Activated CD8-positive, alpha-beta T cell treated with anti-CD3 and anti-CD28 coated beads, Interleukin-2, amount 10 ng/mL, durations not matched to agents 7 days and 5 days (primary cell): ENCODE measurements around the gene MPIG6B. TPM values are rescaled to one million over a fixed set of nuclear protein-coding genes. Genes with fewer than 3 reads are reported as not detected.

Experiments
- ATAC-seq: fragments of 150-1000 bp; cut with Tn5 transposase; one replicate; pipeline ENCODE4 v1.10.0; 2021; ENCODE audit warnings: moderate library complexity
- CTCF ChIA-PET: fragments of 350-600 bp; sonication (Branson Sonifier 250); formaldehyde crosslinking; loops from one replicate; lab custom pipeline; 2021; ENCODE audit warnings: antibody characterized with exemption; lab: Charles Lee
- POLR2A ChIA-PET: fragments of 350-600 bp; sonication (Branson Sonifier 250); formaldehyde crosslinking; loops from one replicate; lab custom pipeline; 2021; ENCODE audit warnings: antibody characterized with exemption; lab: Charles Lee
- DNase-seq: peaks from one replicate; pipeline ENCODE4 v3.0.0-alpha.2; 2020
- H3K27ac Mint-ChIP-seq: one replicate; pipeline ENCODE4 v1.8.0; 2021; ENCODE audit warnings: mild to moderate bottlenecking, mixed read lengths
- H3K27me3 Mint-ChIP-seq: one replicate; pipeline ENCODE4 v1.8.0; 2021; ENCODE audit warnings: low read depth, mixed read lengths
- H3K36me3 Mint-ChIP-seq: one replicate; pipeline ENCODE4 v1.8.0; 2021; ENCODE audit warnings: low read depth, mixed read lengths
- H3K4me1 Mint-ChIP-seq: one replicate; pipeline ENCODE4 v1.8.0; 2021; ENCODE audit warnings: low read depth, mixed read lengths
- H3K4me3 Mint-ChIP-seq: one replicate; pipeline ENCODE4 v1.8.0; 2021; ENCODE audit warnings: mild to moderate bottlenecking, mixed read lengths
- H3K9me3 Mint-ChIP-seq: one replicate; pipeline ENCODE4 v1.8.0; 2022; ENCODE audit warnings: mixed read lengths; ENCODE audit not compliant: insufficient read depth
- total RNA-seq, 2 experiments: library from RNA; stranded (reverse); gene quantifications; one replicate each; pipeline ENCODE4 v1.2.3, GENCODE V29; 2021

The MPIG6B gene, protein sequence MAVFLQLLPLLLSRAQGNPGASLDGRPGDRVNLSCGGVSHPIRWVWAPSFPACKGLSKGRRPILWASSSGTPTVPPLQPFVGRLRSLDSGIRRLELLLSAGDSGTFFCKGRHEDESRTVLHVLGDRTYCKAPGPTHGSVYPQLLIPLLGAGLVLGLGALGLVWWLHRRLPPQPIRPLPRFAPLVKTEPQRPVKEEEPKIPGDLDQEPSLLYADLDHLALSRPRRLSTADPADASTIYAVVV
- under 1 TPM; 0.71 to 0.91 TPM for total RNA-seq

DNA sequence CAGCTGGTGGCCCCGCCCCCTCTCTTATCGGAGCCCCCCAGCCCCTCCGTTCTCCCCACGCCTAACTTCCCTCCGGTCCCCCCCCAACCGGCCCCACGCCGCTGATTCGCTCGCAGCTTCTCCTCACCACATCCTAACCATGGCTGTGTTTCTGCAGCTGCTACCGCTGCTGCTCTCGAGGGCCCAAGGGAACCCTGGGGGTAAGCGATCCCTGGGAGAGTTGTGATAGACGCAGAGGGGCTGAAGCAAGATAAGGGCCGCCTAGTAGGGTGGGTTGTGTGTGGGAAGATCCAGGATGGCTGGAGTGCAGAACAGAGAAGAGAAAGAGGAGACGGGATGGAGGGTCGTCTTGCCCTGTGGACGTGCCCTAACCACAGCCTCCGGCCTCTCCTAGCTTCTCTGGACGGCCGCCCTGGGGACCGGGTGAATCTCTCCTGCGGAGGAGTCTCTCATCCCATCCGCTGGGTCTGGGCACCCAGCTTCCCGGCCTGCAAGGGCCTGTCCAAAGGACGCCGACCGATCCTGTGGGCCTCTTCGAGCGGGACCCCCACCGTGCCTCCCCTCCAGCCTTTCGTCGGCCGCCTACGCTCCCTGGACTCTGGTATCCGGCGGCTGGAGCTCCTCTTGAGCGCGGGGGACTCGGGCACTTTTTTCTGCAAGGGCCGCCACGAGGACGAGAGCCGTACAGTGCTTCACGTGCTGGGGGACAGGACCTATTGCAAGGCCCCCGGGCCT is at the start of gene MPIG6B:
Gene MPIG6B, plus strand, starts transcription at position 129 of the 735 bp plus-strand sequence. Its CDS starts 11 bp downstream, at position 140.
- H3K36me3 Mint-ChIP-seq, result peaks cover 24% of the 10 kb centered on the region
- POLR2A ChIA-PET, result interaction anchor here (1.0 to 3.5 kb wide), 3 partner anchors 12 to 17 kb away, joined by 3 to 14 read pairs (median 9); partner anchors contain the start of gene MSH5
- peak within 1 kb of the TSS; percentile 85 for H3K27ac Mint-ChIP-seq
- DNase-seq (peak; percentile 39), ATAC-seq (no peak)
- peak within 1 kb of the TSS; percentile 25 for H3K4me3 Mint-ChIP-seq
- H3K9me3 Mint-ChIP-seq, result no peaks in the 10 kb centered on the region
- peaks cover 43% of the 10 kb centered on the region for H3K4me1 Mint-ChIP-seq
- CTCF ChIA-PET, result interaction anchor here (0.8 to 2.4 kb wide), 3 partner anchors 9 to 107 kb away, joined by 3 to 7 read pairs (median 4); no protein-coding TSS in a partner anchor
- peaks cover 8% of the 10 kb centered on the region for H3K27me3 Mint-ChIP-seq

DNA sequence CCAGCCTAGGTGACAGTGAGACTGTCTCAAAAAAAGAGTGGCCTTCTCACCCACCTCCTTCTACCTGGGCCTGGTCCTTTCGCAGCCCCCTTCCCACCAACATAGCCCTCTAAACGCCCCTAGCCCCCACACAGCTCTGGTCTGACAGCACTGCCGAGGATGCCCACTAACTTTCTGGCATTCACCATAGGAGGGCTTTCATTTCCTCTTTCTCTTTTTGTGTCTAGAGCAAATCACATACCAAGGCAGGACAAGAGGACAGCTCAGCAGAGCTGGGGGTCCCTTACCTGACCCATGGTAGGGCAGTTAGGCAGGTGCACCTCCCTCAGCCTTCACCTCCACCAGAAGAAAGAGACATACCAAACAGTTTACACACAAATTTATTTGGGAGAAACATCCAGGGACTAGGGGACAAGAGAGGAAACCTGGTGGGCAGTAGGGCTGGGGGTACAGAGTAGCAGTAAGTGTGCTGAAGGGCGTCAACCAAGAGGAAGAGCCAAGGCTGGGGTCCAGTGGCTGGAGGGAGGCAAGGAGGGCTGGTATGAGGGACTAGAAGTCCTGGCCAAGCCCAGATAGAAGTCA is 46.8 kb upstream of the MPIG6B start:
- ATAC-seq, result no peak
- Mint-ChIP-seq H3K9me3 (no peaks in the 10 kb centered on the region), H3K4me3 (no peak overlapping the region), H3K27ac (peak overlapping the region; percentile 25), H3K4me1 (peaks cover 35% of the 10 kb centered on the region), H3K27me3 (no peaks in the 10 kb centered on the region), H3K36me3 (peaks cover 21% of the 10 kb centered on the region)
- CTCF ChIA-PET, result interaction anchor here (0.5 kb wide), 1 partner anchor 264 kb away, joined by 3 read pairs; no protein-coding TSS in a partner anchor
- DNase-seq, result no peak
- POLR2A ChIA-PET, result interaction anchor here (1.0 to 1.3 kb wide), 2 partner anchors 12 to 60 kb away, joined by 3 to 4 read pairs; partner anchors contain the start of genes CLIC1 and GPANK1

DNA sequence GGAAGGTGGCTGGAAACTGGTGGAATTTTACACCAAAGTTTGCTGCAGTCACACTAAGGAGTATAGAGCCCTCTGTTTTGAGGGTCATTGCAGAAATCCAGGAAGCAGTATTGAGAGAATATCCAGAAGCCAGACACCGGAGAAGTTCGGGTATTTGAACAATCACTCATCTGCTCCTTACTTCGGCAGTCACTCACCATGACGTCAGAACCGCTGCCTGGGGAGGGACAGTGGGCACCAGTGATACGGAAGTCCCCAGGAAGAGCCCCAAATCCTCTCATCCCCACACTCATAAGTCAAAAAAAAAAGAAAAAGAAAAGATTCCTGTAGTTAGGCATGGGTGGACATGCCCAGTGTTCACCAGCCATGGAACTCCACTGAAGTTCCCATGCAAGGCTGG is 46.3 kb upstream of the MPIG6B start:
- no peak overlapping the region for H3K4me3 Mint-ChIP-seq
- peaks cover 18% of the 10 kb centered on the region for H3K36me3 Mint-ChIP-seq
- no peak for ATAC-seq
- H3K27ac Mint-ChIP-seq, result no peak overlapping the region
- no peaks in the 10 kb centered on the region for H3K9me3 Mint-ChIP-seq
- no peaks in the 10 kb centered on the region for H3K27me3 Mint-ChIP-seq
- CTCF ChIA-PET, result interaction anchor here (0.5 to 1.8 kb wide), 2 partner anchors 14 to 263 kb away, joined by 3 to 7 read pairs; no protein-coding TSS in a partner anchor
- POLR2A ChIA-PET, result interaction anchor here (1.3 kb wide), 1 partner anchor 12 kb away, joined by 3 read pairs; the partner anchor contains the start of gene GPANK1
- DNase-seq, result no peak
- peaks cover 40% of the 10 kb centered on the region for H3K4me1 Mint-ChIP-seq

DNA sequence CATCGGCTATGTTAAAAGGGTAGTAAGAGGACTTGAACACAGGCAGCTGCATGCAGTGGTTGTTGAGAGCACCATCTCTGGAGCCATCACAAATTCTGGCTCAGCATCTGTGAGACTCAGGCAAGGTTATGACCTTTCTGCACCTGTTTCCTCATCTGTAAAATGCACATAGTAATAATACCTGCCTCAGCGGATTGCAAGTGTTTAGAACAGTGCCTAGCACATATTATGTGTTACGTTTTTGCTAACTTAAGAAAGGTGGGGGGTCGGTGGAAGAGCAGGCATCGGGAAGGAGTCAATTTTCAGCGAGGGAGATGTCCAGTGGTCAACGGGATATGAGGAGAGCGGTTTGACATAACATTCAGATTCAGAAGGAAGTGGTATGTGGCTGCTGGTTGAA is 45.2 kb upstream of the MPIG6B start:
- DNase-seq, result no peak
- POLR2A ChIA-PET, result interaction anchor here (0.6 to 1.3 kb wide), 2 partner anchors 13 to 284 kb away, joined by 3 read pairs; partner anchors contain the start of gene GPANK1
- Mint-ChIP-seq H3K4me1 (peaks cover 43% of the 10 kb centered on the region), H3K27me3 (no peaks in the 10 kb centered on the region), H3K4me3 (no peak overlapping the region), H3K36me3 (peaks cover 9% of the 10 kb centered on the region), H3K9me3 (no peaks in the 10 kb centered on the region), H3K27ac (no peak overlapping the region)
- CTCF ChIA-PET, result interaction anchor here (0.7 to 1.8 kb wide), 2 partner anchors 13 to 60 kb away, joined by 4 to 7 read pairs; no protein-coding TSS in a partner anchor
- ATAC-seq, result no peak

DNA sequence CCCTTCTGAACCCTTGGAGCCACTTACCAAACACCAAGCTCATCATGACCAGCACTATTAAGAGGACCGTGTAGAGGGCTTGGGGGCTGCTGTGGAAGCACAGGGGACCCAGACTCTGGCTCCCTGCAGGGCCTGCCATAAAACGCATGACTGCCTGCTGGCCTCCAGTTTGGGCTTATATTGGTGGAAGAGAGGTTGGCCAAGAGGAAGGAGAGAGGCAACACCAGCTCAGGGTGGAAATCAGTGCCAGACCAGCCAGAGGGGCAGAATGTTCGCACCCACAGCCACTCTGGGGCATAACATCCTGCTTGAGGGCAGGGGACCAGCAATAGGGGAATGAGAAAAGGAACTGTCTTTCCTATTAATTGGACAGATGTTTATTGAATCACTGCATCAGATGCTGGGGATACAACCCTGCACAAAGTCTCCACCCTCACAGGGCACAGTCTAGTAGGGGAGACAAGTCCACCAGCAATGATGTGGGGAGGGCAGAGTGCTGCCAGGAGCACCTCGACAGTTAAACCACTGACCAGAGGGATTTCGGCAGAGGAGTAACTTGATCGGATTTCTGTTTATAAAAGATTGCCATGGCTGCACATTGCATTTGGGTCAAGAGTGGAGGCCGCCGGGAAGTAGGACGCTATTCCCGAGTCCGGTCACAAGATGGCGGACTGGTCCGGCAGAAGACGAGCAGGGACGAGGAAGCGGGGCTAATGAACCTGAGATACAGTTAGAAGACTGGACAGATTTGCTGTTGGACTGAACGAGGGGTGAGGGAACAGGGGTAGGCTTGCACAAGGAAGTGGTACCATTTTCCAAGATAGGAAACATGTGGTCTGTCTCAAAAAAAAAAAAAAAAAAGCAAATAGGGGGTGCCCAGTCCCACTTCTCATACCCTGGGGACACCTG is 42.7 kb upstream of the MPIG6B start, which contains the start of gene LY6G5C:
Gene LY6G5C, minus strand, starts transcription at position 842 of the 909 bp plus-strand sequence. Its CDS starts 694 bp downstream, at position 148.
- Mint-ChIP-seq H3K27ac (peak within 1 kb of the TSS; percentile 58), H3K4me3 (peak within 1 kb of the TSS; percentile 62), H3K4me1 (peaks cover 43% of the 10 kb centered on the region), H3K9me3 (no peaks in the 10 kb centered on the region), H3K27me3 (no peaks in the 10 kb centered on the region), H3K36me3 (peaks cover 11% of the 10 kb centered on the region)
- DNase-seq, result peak; percentile 76
- CTCF ChIA-PET, result interaction anchor here (0.6 to 2.2 kb wide), 15 partner anchors 9 to 272 kb away, joined by 3 to 25 read pairs (median 4); partner anchors contain the start of genes ABHD16A and NEU1
- POLR2A ChIA-PET, result interaction anchor here (0.7 to 1.3 kb wide), 4 partner anchors 20 to 59 kb away, joined by 3 to 4 read pairs (median 3); partner anchors contain the start of gene C6orf47
- ATAC-seq, result peak; percentile 70

DNA sequence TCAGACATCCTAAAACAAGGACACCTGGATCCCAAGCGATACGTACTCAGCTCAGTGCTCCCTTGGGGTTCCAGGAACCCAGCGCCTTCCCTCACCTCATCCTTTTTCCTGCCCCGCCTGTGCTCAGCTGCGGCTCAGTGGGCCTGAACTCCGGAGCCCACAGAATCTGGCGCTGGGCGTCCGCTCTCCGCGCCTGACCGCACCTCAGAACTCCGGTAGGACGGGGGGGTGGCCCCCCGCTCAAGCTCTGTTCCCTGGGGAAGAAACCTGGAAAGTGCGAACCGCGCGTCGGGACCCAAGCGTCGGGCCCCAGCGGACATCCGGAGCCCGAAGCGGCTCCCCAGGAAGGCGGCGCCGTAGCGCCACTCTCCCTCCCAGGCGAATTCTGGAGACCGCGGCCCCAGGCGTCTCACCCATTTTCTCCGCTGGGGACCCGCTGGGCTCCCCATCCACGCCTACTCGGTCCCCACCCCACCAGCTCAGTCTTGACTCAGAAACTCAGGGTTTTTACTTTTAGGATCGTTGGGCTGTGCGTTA is 42.0 kb upstream of the MPIG6B start:
- peak; percentile 45 for DNase-seq
- Mint-ChIP-seq H3K4me3 (peak overlapping the region; percentile 62), H3K27ac (peak overlapping the region; percentile 58), H3K4me1 (peaks cover 43% of the 10 kb centered on the region), H3K36me3 (peaks cover 13% of the 10 kb centered on the region), H3K9me3 (no peaks in the 10 kb centered on the region), H3K27me3 (no peaks in the 10 kb centered on the region)
- ChIA-PET POLR2A (interaction anchor here (0.7 to 1.3 kb wide), 4 partner anchors 21 to 136 kb away, joined by 3 to 4 read pairs (median 3); partner anchors contain the start of gene C6orf47), CTCF (interaction anchor here (0.8 to 2.2 kb wide), 12 partner anchors 9 to 217 kb away, joined by 3 to 25 read pairs (median 4); partner anchors contain the start of genes ABHD16A, DDAH2 and NEU1)
- peak; percentile 77 for ATAC-seq

DNA sequence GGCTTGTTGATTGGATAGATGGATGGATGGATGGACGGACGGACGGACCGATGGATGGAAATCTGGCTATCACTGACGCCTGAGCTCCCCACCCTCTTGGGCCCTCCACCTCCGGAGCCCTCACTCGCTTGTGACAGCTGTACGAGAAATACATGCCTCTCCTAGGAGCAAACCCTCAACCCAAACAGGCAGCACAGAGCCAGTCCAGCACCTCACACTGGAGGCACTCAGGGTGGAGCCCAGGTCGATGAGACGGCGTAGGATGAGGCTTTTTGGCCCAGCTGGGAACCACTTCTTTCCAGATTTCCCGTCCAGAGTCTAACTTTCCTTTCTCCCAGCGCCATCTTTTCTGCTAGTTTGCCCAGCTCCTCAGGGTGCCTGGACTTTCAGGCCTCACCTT is 39.6 kb upstream of the MPIG6B start:
- Mint-ChIP-seq H3K27me3 (no peaks in the 10 kb centered on the region), H3K4me1 (peaks cover 32% of the 10 kb centered on the region), H3K4me3 (no peak overlapping the region), H3K27ac (no peak overlapping the region), H3K36me3 (peaks cover 19% of the 10 kb centered on the region), H3K9me3 (no peaks in the 10 kb centered on the region)
- ChIA-PET POLR2A (no interaction called here), CTCF (no interaction called here)
- ATAC-seq (no peak), DNase-seq (no peak)

DNA sequence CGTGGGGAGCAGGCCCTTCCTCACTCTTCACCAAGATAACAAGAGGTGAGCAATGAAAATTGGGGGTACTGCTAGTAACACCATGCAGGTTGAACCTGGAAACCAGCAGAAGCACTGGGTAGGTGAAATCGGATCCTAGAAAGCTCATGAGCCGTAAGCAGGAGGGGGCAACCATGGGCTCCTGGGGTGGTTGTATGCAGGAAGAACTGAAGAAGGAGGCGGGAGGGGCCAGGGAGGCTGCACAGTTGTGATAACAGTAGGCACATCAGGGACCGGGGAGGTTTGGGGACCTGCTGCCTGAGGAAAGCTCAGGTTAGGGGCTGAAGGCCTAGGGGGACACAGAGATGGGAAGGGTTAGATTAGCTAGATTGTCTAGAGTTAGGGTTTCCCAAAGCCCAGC is 36.7 kb upstream of the MPIG6B start:
- H3K4me1 Mint-ChIP-seq, result peaks cover 10% of the 10 kb centered on the region
- CTCF ChIA-PET, result no interaction called here
- H3K4me3 Mint-ChIP-seq, result no peak overlapping the region
- H3K27me3 Mint-ChIP-seq, result no peaks in the 10 kb centered on the region
- POLR2A ChIA-PET, result no interaction called here
- DNase-seq, result no peak
- H3K9me3 Mint-ChIP-seq, result no peaks in the 10 kb centered on the region
- ATAC-seq, result no peak
- H3K36me3 Mint-ChIP-seq, result peaks cover 37% of the 10 kb centered on the region
- no peak overlapping the region for H3K27ac Mint-ChIP-seq

DNA sequence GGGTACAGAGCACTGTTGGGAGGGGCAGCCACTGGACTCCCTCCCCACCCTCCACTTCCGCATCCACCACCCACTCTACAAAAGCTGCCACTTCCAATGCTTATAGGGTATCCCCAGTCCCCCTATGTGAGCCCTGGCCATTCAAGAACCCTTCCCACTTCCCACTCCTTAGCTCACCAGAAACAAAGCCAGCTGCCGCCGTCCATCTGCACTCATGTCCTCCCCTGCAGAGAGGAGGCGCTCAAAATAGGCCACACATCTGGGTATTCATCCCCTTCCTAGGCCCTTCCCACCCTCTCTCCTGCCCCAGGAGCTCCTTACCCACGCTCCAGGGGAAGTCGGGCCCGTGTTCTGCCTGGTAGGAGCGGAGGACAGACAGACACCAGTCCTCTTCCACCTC is 35.9 kb upstream of the MPIG6B start:
- ATAC-seq (no peak), DNase-seq (no peak)
- peaks cover 36% of the 10 kb centered on the region for H3K36me3 Mint-ChIP-seq
- H3K27ac Mint-ChIP-seq, result no peak overlapping the region
- ChIA-PET POLR2A (no interaction called here), CTCF (no interaction called here)
- H3K4me1 Mint-ChIP-seq, result peaks cover 4% of the 10 kb centered on the region
- H3K27me3 Mint-ChIP-seq, result no peaks in the 10 kb centered on the region
- H3K4me3 Mint-ChIP-seq, result no peak overlapping the region
- H3K9me3 Mint-ChIP-seq, result no peaks in the 10 kb centered on the region
